Activated naive CD8-positive, alpha-beta T cell treated with anti-CD3 and anti-CD28 coated beads, Interleukin-2, amount 50 U/mL, for 16 hours (primary cell): ENCODE data around the gene DNPH1.

Experiments used
- DNase-seq: peaks from one replicate; pipeline ENCODE4 v3.0.0-alpha.2; 2020; ENCODE audit warnings: low read depth, low spot score

The DNPH1 gene

DNA sequence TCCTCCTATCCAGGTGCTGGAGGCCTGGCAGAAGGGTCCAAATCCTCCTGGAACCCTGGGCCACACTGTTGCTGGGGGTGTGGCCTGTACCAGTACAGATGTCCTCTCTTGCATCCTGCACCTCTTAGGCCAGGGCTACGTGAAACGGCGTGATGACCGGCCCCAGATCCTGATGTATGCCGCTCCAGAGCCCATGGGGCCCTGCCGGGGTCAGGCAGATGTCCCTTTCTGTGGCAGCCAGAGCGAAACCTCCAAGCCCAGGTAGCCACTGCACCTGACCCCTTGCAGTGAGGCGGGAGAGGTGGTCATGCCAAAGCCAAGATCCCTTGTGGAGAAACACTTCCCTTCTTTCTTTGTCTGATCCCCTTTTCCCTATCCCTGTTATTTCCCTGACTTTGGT is 14.2 kb downstream of the DNPH1 start:
- no peak for DNase-seq

DNA sequence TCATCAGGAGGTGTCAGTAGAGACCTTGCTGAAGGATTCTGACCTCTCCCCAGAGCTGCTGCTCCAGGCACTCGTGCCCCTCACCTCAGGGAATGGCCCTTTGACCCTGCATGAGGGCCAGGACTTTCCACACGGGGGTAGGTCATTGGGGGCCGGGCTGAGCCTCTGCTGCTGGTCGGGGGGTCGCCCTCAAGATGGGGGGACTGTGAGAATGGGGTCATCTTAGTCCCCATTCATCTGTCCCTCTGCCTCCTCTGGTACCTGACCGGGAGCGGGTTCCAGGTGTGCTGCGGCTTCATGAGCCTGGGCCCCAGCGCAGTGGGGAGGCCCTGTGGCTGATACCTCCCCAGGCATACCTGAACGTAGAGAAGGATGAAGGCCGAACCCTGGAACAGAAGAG is 15.8 kb downstream of the DNPH1 start:
- DNase-seq, result no peak

DNA sequence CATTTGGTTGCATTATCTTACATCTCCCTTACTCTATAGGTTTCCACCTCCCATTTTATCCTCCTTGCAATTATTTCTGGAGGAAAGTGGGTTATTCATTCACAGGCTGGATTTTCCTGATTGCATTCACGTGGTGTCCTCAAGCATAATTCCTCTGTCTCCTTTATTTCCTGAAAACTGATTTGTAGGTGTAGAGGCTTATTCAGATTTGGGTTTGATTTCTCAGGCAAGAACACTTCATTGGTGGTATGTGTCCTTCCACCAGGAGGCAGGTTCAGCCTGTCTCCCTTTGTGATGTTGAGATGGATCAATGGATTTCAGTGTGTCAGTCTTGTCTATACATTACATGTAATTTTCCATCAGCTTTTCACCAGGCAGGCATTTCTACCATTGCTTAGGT is 17.3 kb downstream of the DNPH1 start:
- DNase-seq, result no peak

GRCh38 chr6:43207286-43207685 is 22.0 kb downstream of the DNPH1 start:
- no peak for DNase-seq

DNA sequence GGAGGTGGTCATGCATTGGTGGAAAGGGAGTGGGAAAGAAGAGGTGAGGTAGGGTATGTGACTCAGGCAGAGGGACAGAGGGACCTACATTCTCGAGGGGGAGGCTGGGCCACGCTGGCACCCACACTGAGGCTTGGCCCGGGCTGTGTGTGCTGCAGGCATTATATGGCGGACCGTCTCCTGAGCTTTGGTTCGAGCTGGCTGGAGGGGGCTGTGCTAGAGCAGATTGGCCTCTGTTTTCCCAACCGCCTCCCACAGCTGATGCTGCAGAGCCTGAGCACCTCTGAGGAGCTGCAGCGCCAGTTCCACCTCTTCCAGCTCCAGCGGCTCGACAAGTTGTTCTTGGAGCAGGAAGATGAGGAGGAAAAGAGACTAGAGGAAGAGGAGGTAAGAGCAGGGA is 23.4 kb downstream of the DNPH1 start:
- no peak for DNase-seq

DNA sequence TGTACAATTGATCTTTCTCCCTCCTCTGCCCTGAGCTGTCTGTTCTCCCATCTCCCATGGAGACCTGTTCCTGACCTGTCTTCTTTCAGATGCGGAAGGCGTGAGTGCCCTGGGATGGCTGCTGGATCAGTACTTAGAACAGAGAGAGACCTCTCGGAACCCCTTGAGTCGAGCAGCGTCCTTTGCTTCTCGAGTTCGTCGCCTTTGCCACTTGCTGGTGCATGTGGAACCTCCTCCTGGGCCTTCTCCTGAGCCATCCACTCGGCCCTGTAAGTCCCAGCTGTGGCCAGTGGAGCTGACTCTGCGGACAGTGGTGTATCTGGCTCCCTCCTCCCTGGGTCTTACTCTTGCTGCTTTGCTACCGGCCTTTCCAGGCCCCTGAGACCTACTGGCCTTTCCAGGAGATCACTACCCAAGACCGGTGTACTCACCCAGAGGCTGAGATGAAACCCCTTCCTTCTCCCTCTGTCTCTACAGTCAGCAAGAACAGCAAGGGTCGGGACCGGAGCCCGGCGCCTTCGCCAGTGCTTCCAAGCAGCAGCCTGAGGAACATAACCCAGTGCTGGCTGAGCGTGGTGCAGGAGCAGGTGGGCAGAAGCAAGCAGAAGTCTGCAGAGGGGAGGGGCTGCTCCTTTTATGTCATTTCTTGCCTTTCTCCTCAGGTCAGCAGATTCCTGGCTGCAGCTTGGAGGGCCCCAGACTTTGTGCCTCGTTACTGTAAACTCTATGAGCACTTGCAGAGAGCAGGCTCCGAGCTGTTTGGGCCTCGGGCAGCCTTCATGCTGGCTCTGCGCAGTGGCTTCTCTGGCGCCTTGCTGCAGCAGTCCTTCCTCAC is 24.8 kb downstream of the DNPH1 start:
- no peak for DNase-seq

GRCh38 chr6:43203718-43204095 is 25.6 kb downstream of the DNPH1 start:
- DNase-seq, result no peak

GRCh38 chr6:43203029-43203717 is 26.1 kb downstream of the DNPH1 start:
- no peak for DNase-seq

DNA sequence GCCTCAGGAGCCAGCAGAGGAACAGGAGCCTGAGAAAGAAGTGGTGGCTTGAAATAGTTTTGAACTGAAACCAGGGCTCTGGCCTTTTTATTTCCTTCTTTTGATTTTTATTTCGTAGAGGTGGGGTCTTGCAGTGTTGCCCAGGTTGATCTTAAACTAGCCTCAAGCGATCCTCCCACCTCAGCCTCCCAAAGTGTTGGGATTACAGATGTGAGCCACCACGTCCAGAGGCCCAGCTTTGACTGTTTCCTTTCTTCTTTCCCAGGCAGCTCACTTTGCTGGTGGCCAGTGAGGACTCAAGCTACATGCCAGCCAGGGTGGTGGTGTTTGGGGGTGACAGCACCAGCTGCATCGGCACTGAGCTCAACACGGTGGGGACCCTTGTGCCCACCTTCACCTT is 26.8 kb downstream of the DNPH1 start:
- DNase-seq, result no peak

GRCh38 chr6:43200541-43200940 is 28.7 kb downstream of the DNPH1 start:
- DNase-seq, result no peak

- DNase-seq, result no peak
Observed at GRCh38 chr6:43199912-43200311, 29.4 kb downstream of the DNPH1 start.

- no peak for DNase-seq
Observed at GRCh38 chr6:43196337-43196736, 32.9 kb downstream of the DNPH1 start.

DNA sequence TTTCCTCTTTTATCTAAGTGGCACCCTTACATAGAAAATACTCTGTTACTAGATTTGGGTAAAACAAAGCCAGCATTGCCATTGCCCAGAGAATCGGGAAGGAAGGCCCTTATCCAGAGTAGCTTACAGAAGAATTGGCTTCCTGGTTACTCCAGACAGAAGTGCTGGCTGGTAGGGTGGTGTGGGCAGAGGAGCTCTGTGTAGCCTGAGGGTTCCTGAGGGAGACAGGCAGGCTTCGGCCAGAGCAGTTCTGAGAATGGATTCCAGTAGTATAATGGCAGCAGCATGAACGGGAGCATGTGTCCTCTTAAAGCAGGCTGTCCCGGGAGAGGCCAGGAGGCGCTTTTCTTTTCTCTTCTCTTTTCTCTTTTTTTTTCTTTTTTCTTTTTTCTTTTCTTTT is 35.4 kb downstream of the DNPH1 start:
- DNase-seq, result no peak

GRCh38 chr6:43192911-43193310 is 36.4 kb downstream of the DNPH1 start:
- no peak for DNase-seq

DNA sequence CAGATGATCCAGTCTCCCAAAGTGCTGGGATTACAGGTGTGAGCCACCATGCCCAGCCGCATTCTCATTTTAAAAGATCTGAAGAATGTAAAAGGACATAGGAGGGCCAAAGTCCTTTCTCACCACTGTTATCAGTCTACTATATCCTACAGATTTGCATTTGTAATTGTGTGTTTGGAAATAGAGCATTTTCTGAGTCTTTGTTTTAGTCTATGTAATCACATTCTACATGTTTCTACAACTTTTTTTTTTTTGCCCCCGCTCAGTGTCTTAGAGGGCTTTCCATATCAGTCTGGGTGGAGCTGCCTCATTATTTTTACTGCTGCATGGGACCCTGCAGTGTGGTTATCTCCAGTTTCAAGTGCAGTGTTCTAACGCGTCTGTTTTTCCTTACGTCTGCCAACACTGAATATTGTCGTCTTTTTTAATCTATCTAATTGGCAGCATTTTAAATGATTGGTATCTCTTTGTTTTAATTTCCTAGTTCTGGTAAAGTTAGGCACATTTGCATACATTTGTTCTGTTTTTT is 39.4 kb downstream of the DNPH1 start:
- DNase-seq, result no peak

GRCh38 chr6:43188426-43188825 is 40.9 kb downstream of the DNPH1 start:
- DNase-seq, result no peak

DNA sequence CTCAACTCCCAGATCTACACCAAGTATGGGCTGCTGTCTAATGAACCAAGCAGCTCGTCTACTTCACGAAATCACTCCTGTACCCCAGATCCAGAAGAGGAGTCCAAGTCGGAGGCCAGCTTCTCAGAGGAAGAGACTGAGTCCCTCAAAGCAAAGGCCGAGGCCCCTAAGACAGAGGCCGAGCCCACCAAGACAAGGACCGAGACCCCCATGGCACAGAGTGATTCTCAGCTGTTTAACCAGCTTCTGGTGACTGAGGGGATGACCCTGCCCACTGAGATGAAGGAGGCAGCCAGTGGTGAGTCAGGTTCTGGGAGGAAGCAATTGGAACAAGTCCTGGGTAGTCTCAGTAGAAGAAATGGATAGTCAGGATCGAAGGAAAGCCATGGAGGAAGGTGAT is 41.5 kb downstream of the DNPH1 start:
- no peak for DNase-seq

DNA sequence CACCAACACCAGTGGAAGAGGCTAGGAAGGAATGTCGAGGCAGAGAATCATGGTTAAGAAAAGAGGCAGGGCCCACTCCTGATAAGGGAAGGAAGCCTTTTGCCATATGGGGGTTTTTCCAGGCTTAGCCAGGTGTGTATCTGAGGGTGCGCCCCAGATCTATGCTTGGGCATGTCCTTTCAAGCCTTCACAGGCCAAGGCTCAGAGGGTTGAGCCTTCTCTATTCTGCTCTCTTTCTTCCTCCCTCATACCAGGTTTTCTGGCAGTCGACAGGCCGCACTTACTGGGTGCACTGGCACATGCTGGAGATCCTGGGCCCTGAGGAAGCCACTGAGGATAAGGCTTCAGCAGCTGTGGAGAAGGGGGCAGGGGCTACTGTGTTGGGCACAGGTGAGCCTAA is 42.6 kb downstream of the DNPH1 start:
- no peak for DNase-seq

DNA sequence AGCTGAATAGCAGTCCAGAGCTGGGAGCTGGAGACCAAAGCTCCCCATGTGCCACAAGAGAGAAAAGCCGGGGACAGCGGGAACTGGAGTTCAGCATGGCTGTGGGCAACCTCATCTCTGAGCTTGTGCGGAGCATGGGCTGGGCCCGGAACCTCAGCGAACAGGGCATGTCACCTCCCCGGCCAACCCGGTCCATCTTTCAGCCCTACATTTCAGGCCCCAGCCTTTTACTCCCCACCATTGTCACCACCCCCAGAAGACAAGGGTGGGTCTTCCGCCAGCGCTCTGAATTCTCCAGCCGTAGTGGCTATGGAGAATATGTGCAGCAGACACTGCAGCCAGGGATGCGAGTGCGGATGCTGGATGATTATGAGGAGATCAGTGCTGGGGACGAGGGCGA is 43.3 kb downstream of the DNPH1 start:
- no peak for DNase-seq

- DNase-seq, result no peak
Observed at GRCh38 chr6:43185391-43185985, 43.8 kb downstream of the DNPH1 start.

DNA sequence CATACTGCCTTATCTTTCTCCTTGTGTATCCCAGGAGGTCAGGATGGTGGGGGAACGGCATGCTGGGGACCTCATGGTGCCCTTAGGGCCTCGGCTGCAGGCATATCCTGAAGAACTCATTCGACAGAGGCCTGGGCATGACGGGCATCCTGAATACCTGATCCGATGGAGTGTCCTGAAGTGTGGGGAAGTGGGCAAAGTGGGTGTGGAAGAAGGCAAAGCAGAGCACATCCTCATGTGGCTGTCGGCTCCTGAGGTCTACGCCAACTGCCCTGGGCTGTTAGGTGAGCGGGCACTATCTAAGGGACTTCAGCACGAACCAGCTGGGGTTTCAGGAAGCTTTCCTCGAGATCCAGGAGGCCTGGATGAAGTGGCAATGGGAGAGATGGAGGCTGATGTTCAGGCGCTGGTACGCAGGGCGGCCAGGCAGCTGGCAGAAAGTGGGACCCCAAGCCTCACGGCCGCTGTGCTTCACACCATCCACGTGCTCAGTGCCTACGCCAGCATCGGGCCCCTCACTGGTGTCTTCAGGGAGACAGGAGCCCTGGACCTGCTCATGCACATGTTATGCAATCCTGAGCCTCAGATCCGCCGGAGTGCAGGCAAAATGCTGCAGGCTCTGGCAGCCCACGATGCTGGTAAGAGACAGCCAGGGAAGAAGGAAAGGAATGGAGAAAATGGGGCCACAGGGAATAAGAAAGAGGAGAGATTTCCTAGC is 44.9 kb downstream of the DNPH1 start:
- DNase-seq, result no peak

DNA sequence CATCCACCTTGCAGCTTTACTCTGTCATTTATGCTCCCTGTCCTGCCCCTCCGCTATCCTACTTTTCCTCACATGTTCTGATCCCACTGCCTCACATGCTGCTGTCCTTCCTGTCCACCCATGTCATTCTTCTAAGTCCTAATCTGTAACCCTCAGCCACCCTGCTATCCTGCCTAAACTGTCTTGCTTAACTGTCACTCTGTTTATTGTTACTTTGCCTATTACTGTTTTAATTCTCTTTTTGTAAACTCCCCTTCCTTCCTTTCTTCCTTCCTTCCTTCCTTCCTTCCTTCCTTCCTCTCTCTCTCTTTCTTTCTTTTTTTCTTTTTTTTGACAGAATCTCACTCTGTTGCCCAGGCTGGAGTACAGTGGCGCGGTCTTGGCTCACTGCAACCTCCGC is 45.8 kb downstream of the DNPH1 start:
- no peak for DNase-seq
